Measurements from ENCODE around the gene ARHGEF19. TPM values are rescaled to one million over a fixed set of nuclear protein-coding genes. Genes with fewer than 3 reads are reported as not detected.
"Not testable (repeated sequence)": the region's sequence is repeated elsewhere in the genome, so short reads cannot be mapped to it uniquely, and the experiment has no call there.

The ARHGEF19 gene
- total and polyA plus RNA-seq, 10 donors = 3.5 to 12.9 (median 7.8) TPM

DNA sequence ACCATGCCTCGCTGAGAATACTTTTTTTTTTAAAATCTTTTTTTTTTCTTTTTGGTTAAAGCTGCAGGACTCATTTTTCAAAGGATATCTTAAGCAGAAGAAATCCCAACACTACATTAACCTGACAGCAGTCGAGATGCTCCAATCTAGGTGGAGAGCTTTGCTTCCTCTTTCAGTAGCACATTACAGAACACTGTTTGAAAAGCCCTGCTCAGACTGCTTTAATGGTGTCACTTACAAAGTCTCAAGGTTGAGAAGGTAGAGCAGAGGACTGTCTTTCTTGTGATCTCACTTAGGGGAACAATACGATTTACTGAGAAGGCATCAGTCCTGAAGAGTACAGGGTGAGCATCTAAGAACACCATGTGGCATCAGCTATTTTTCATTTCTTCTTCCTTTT lies 45.5 kb upstream of the ARHGEF19 start:
- Histone ChIP-seq H3K4me1 (peaks cover 0 to 5% (median 0%) of the 10 kb centered on the region in 6 donors), H3K27ac (no peak overlapping the region), H3K4me3 (no peak overlapping the region), H3K36me3 (peaks cover 4 to 64% (median 35%) of the 10 kb centered on the region in 6 donors), H3K27me3 (replicated peaks in 1 of 7) (no peaks in the 10 kb centered on the region), H3K9me3 (no peaks in the 10 kb centered on the region)
- intact Hi-C loops (cut with DNase I; ENCODE audit: low total_unique reads) = no loop called here
- no peak for TF ChIP-seq POLR2AphosphoS5 (IDR thresholded peaks at IDR 0.05)
- TF ChIP-seq, protein P1, sequence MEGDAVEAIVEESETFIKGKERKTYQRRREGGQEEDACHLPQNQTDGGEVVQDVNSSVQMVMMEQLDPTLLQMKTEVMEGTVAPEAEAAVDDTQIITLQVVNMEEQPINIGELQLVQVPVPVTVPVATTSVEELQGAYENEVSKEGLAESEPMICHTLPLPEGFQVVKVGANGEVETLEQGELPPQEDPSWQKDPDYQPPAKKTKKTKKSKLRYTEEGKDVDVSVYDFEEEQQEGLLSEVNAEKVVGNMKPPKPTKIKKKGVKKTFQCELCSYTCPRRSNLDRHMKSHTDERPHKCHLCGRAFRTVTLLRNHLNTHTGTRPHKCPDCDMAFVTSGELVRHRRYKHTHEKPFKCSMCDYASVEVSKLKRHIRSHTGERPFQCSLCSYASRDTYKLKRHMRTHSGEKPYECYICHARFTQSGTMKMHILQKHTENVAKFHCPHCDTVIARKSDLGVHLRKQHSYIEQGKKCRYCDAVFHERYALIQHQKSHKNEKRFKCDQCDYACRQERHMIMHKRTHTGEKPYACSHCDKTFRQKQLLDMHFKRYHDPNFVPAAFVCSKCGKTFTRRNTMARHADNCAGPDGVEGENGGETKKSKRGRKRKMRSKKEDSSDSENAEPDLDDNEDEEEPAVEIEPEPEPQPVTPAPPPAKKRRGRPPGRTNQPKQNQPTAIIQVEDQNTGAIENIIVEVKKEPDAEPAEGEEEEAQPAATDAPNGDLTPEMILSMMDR (IDR thresholded peaks at IDR 0.05 in 8 of 11, conservative IDR thresholded peaks at IDR 0.05 in 3 of 11) = no peak
- no peak for TF ChIP-seq POLR2A (IDR thresholded peaks at IDR 0.05)
- no peak for DNase-seq
- WGBS, 5 donors = 84 to 93% (median 88%) methylated on average over 3 of the region's 3 CpGs

DNA sequence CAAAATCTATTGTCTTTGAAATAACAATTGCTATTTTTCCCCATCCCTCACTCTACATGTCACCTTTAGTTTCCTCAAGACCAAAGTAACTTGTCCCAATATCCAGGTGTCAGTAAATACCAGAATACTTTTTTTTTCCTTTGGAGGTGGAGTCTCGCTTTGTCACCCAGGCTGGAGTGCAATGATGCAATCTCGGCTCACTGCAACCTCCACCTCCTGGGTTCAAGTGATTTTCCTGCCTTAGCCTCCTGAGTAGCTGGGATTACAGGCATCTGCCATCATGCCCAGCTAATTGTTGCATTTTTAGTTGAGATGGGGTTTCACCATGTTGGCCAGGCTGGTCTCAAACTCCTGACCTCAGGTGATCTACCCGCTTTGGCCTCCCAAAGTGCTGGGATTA lies 45.1 kb upstream of the ARHGEF19 start:
- H3K27ac ChIP-seq; H3K27me3 ChIP-seq (replicated peaks in 1 of 7); DNase-seq; H3K9me3 ChIP-seq; H3K4me1 ChIP-seq; intact Hi-C loops (cut with DNase I; ENCODE audit: low total_unique reads); H3K4me3 ChIP-seq: not testable (repeated sequence)
- H3K36me3 ChIP-seq = peaks cover 4 to 64% (median 38%) of the 10 kb centered on the region in 6 donors
- WGBS, 5 donors = 90 to 99% (median 95%) methylated on average over 3 of the region's 3 CpGs

DNA sequence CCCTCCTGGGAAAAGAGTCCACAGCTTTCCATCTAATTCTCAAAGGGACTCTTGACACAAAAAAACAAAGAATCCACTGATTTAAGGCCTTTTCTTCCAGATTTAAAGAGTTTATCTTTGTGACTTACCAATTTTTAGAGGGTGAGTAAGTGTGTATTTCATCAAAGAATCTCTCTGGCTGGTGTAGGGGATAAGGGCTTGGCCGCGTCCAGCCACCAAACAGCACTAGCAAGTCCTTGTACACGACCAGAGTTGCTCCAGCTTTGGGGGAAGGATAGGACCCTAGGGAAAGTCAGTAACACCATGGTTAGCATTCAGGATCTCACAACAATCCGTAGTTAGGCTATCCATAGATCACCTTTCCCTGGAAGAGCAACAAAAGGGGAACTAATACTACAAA lies 44.0 kb upstream of the ARHGEF19 start:
- TF ChIP-seq POLR2AphosphoS5 (IDR thresholded peaks at IDR 0.05) (no peak), POLR2A (IDR thresholded peaks at IDR 0.05) (no peak)
- TF ChIP-seq, protein P1 (IDR thresholded peaks at IDR 0.05 in 8 of 11, conservative IDR thresholded peaks at IDR 0.05 in 3 of 11) = no peak
- Histone ChIP-seq H3K27ac (no peak overlapping the region), H3K36me3 (peaks cover 4 to 71% (median 49%) of the 10 kb centered on the region in 6 donors), H3K4me3 (no peak overlapping the region), H3K9me3 (no peaks in the 10 kb centered on the region), H3K4me1 (peaks cover 0 to 5% (median 0%) of the 10 kb centered on the region in 6 donors), H3K27me3 (replicated peaks in 1 of 7) (no peaks in the 10 kb centered on the region)
- 88 to 95% (median 91%) methylated on average over 4 of the region's 4 CpGs for WGBS, 5 donors
- no peak for DNase-seq
- intact Hi-C loops (cut with DNase I; ENCODE audit: low total_unique reads) = no loop called here

DNA sequence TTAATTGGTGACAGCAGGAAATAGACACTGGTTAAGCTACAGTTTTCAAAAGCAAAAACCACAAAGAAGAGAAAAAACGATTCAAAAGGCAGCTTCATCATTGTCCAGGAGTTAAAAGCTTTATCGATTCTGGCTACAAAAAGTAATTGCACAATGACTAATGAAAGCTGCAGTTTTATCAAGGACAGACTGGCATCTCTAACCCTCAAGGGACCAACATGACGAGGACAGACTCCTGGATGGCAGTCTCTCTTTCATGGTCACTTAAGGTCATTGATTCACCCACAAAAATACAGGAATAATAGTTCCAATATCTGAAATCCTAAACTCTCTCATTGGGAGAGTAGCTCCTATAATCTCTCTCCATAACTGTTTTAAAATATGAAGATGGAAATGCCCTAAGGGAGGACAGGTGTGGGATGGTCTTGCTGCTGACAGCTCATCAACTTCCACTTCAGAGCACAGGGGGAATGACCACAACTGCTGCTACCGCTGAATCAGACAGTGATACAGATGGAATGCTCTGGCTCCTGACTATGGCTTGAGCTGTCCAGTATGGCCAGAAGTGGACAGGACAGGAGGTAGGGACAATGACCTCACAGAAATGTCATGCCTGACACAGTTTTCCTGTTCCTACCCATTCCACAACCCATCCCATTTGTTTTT lies 41.9 kb upstream of the ARHGEF19 start:
- peaks cover 4 to 84% (median 59%) of the 10 kb centered on the region in 6 donors for H3K36me3 ChIP-seq
- H3K4me3 ChIP-seq = no peak overlapping the region
- no peaks in the 10 kb centered on the region for H3K27me3 ChIP-seq (replicated peaks in 1 of 7)
- 71 to 76% (median 75%) methylated on average over 4 of the region's 4 CpGs for WGBS, 5 donors
- H3K9me3 ChIP-seq = no peaks in the 10 kb centered on the region
- intact Hi-C loops (cut with DNase I; ENCODE audit: low total_unique reads) = no loop called here
- TF ChIP-seq, protein P1 (IDR thresholded peaks at IDR 0.05 in 8 of 11, conservative IDR thresholded peaks at IDR 0.05 in 3 of 11) = no peak
- TF ChIP-seq POLR2A (IDR thresholded peaks at IDR 0.05) (no peak), POLR2AphosphoS5 (IDR thresholded peaks at IDR 0.05) (no peak)
- no peak overlapping the region for H3K27ac ChIP-seq
- DNase-seq = no peak
- H3K4me1 ChIP-seq = peaks cover under 1 to 18% (median 9%) of the 10 kb centered on the region in 6 donors

Measured in spleen (tissue), 11 donors.